A549 (cell line): ENCODE data around the gene MMD. TPM values are rescaled to one million over a fixed set of nuclear protein-coding genes. Genes with fewer than 3 reads are reported as not detected.

ENCODE experiments used
- ATAC-seq, 2 experiments: fragments of 200-7000 bp in 1 of 2; fragments of >200 bp in 1 of 2; cut with Nextera tagmentation in 1 of 2; cut with Tn5 transposase in 1 of 2; 3 replicates each; pipeline versions ENCODE4 v1.8.0 to v1.9.1; 2018 to 2020; ENCODE audit warnings: mild to moderate bottlenecking in 1 of 2, moderate library complexity in 1 of 2
- CTCF ChIA-PET: fragments of 300-600 bp; sonication (Branson Sonifier 250); formaldehyde crosslinking; extraction: SDS; loops from one replicate; lab custom pipeline; 2021; ENCODE audit warnings: antibody characterized with exemption, inconsistent platforms; lab: Yijun Ruan, JAX
- POLR2A ChIA-PET: fragments of 350-600 bp; formaldehyde crosslinking; extraction: SDS; loops from one replicate; lab custom pipeline; 2021; ENCODE audit warnings: antibody characterized with exemption, inconsistent platforms; lab: Yijun Ruan, JAX
- DNase-seq, 2 experiments: peaks; one replicate each; pipeline versions ENCODE4 v3.0.0 to v3.0.0-alpha.2; 2011 to 2016; ENCODE audit warnings: low read depth in 1 of 2, low spot score in 1 of 2
- FAIRE-seq: peaks from 2 replicates; lab custom pipeline; 2011; peaks lifted over from hg19 to GRCh38; lab: Jason Lieb, UNC
- H3K27ac ChIP-seq, 2 experiments: fragments of >200 bp; sonication (Bioruptor Twin); formaldehyde crosslinking; 3 replicates each; pipeline ENCODE4 v1.5.1; 2016 to 2017
- H3K4me1 ChIP-seq: fragments of >200 bp; sonication (Bioruptor Twin); formaldehyde crosslinking; 3 replicates; pipeline ENCODE4 v1.6.1; 2016
- H3K4me2 ChIP-seq: fragments of >200 bp; sonication (Bioruptor Twin); formaldehyde crosslinking; 3 replicates; pipeline ENCODE4 v1.6.1; 2016
- H3K4me3 ChIP-seq: fragments of >200 bp; sonication (Bioruptor Twin); formaldehyde crosslinking; 3 replicates; pipeline ENCODE4 v1.5.1; 2016
- H3K9me3 ChIP-seq: fragments of >200 bp; sonication (Bioruptor Twin); formaldehyde crosslinking; 3 replicates; pipeline ENCODE4 v1.6.1; 2016
- ATOH8 ChIP-seq: fragments of 250-450 bp; sonication (Bioruptor Pico); IDR thresholded peaks from 2 replicates; pipeline ENCODE4 v1.5.0; 2020; ENCODE audit warnings: low read depth, mild to moderate bottlenecking, moderate library complexity
- CBX8 ChIP-seq: fragments of 200-600 bp; sonication (generic); IDR thresholded peaks from 2 replicates; pipeline ENCODE4 v1.6.1; 2016
- CEBPB ChIP-seq, 2 experiments: fragments of >200 bp in 1 of 2; sonication (Bioruptor Twin) in 1 of 2; formaldehyde crosslinking in 1 of 2; IDR thresholded peaks; 2 replicates each; pipeline ENCODE4 v1.6.1; 2012 to 2016
- CTCF ChIP-seq: fragments of >200 bp; sonication (Bioruptor Twin); formaldehyde crosslinking; IDR thresholded peaks from 3 replicates; pipeline ENCODE4 v1.5.1; 2016
- E2F6 ChIP-seq: IDR thresholded peaks from 2 replicates; pipeline ENCODE4 v1.6.1; 2012; ENCODE audit warnings: low read depth, borderline replicate concordance
- EHMT2 ChIP-seq: fragments of 200-600 bp; sonication (generic); IDR thresholded peaks from 2 replicates; pipeline ENCODE4 v1.6.1; 2016; ENCODE audit warnings: antibody characterized with exemption, low read depth, mild to moderate bottlenecking, moderate library complexity
- ELK1 ChIP-seq: fragments of 150-350 bp; IDR thresholded peaks from 2 replicates; pipeline ENCODE4 v1.6.1; 2014; ENCODE audit warnings: low read depth, mild to moderate bottlenecking, low read length
- EP300 ChIP-seq, 2 experiments: fragments of >200 bp; sonication (Bioruptor Twin); formaldehyde crosslinking; IDR thresholded peaks; 2 replicates in 1 of 2; 3 replicates in 1 of 2; pipeline ENCODE4 v1.6.1; 2016 to 2017
- GATA3 ChIP-seq: IDR thresholded peaks from 2 replicates; pipeline ENCODE4 v1.6.1; 2012; ENCODE audit warnings: borderline replicate concordance
- HEYL ChIP-seq: fragments of 250-450 bp; sonication (Bioruptor Pico); IDR thresholded peaks from 2 replicates; pipeline ENCODE4 v1.8.0; 2021; ENCODE audit warnings: mild to moderate bottlenecking, moderate library complexity
- HOXA7 ChIP-seq: fragments of 250-450 bp; sonication (Bioruptor Pico); IDR thresholded peaks from 2 replicates; pipeline ENCODE4 v1.5.0; 2020; ENCODE audit warnings: mild to moderate bottlenecking, moderate library complexity
- HOXB13 ChIP-seq: fragments of 250-450 bp; sonication (Bioruptor Pico); IDR thresholded peaks from 2 replicates; pipeline ENCODE4 v1.5.0; 2020; ENCODE audit warnings: low read depth, mild to moderate bottlenecking, moderate library complexity
- HOXB5 ChIP-seq: fragments of 250-450 bp; sonication (Bioruptor Pico); IDR thresholded peaks from 2 replicates; pipeline ENCODE4 v1.5.0; 2020; ENCODE audit warnings: mild to moderate bottlenecking, moderate library complexity
- JUNB ChIP-seq: fragments of >200 bp; sonication (Bioruptor Twin); formaldehyde crosslinking; IDR thresholded peaks from 2 replicates; pipeline ENCODE4 v1.6.1; 2016
- MAFK ChIP-seq: fragments of 450-650 bp; IDR thresholded peaks from 2 replicates; pipeline ENCODE4 v1.6.1; 2014; ENCODE audit not compliant: partially characterized antibody
- NFE2L2 ChIP-seq: fragments of 150-350 bp; conservative IDR thresholded peaks from 2 replicates; pipeline ENCODE4 v1.6.1; 2014; ENCODE audit warnings: low read length
- NPAS2 ChIP-seq: fragments of 250-450 bp; sonication (Bioruptor Pico); IDR thresholded peaks from 2 replicates; pipeline ENCODE4 v1.8.0; 2022; ENCODE audit warnings: mild to moderate bottlenecking, moderate library complexity, borderline replicate concordance
- PBX3 ChIP-seq: IDR thresholded peaks from 2 replicates; pipeline ENCODE4 v1.6.1; 2012
- POLR2A ChIP-seq: IDR thresholded peaks from 2 replicates; pipeline ENCODE4 v1.6.1; 2012; ENCODE audit warnings: mild to moderate bottlenecking, low read length
- RAD21 ChIP-seq, 2 experiments: fragments of >200 bp in 1 of 2; sonication (Bioruptor Twin) in 1 of 2; formaldehyde crosslinking in 1 of 2; IDR thresholded peaks in 1 of 2; conservative IDR thresholded peaks in 1 of 2; 2 replicates in 1 of 2; 3 replicates in 1 of 2; pipeline ENCODE4 v1.6.1; 2012 to 2018; ENCODE audit warnings: inconsistent platforms in 1 of 2
- RCOR1 ChIP-seq: fragments of 150-350 bp; IDR thresholded peaks from 2 replicates; pipeline ENCODE4 v1.6.1; 2014; ENCODE audit warnings: antibody characterized with exemption, low read length, low read depth
- REST ChIP-seq: fragments of 200-600 bp; sonication (generic); IDR thresholded peaks from 2 replicates; pipeline ENCODE4 v1.6.1; 2016; ENCODE audit warnings: antibody characterized with exemption, mild to moderate bottlenecking, moderate library complexity
- RFX5 ChIP-seq: fragments of 450-650 bp; IDR thresholded peaks from 2 replicates; pipeline ENCODE4 v1.7.1; 2014; ENCODE audit warnings: antibody characterized with exemption, mild to moderate bottlenecking, moderate library complexity
- SMC3 ChIP-seq: fragments of >200 bp; sonication (Bioruptor Twin); formaldehyde crosslinking; IDR thresholded peaks from 3 replicates; pipeline ENCODE4 v1.6.1; 2018; ENCODE audit warnings: inconsistent platforms
- TFCP2L1 ChIP-seq: fragments of 250-450 bp; sonication (Bioruptor Pico); IDR thresholded peaks from 2 replicates; pipeline ENCODE4 v1.5.0; 2021; ENCODE audit warnings: mild to moderate bottlenecking
- USF2 ChIP-seq: fragments of 450-650 bp; IDR thresholded peaks from 2 replicates; pipeline ENCODE4 v1.6.1; 2014; ENCODE audit warnings: antibody characterized with exemption
- ZSCAN20 ChIP-seq: fragments of 250-450 bp; sonication (Bioruptor Pico); IDR thresholded peaks from 2 replicates; pipeline ENCODE4 v1.8.0; 2022; ENCODE audit warnings: mild to moderate bottlenecking, moderate library complexity
- WGBS: methylation state at CpG from one replicate; pipeline ENCODE4 v1.1.6; 2017; ENCODE audit errors: missing lambda C conversion rate; 5-methylcytosine and 5-hydroxymethylcytosine counted together
- polyA plus RNA-seq, 4 experiments: library from polyadenylated mRNA; depleted of rRNA in 3 of 4; stranded (reverse); fragments of >200 nt; fragmentation: RNase III in 1 of 4; extraction: RNeasy Plus Mini Kit Qiagen cat#74134 plus additional on column Dnase treatment in 1 of 4; gene quantifications; 2 replicates in 3 of 4; 3 replicates in 1 of 4; pipeline ENCODE4 v1.2.3, GENCODE V29; 2011 to 2017

The MMD gene
- polyA plus RNA-seq, 2 of the 4 experiments (the other 2 are of a cell fraction), result 22.5 to 54.7 TPM

GRCh38 chr17:55450232-55450825 is 28.7 kb upstream of the MMD start:
- DNase-seq, result no peak
- Histone ChIP-seq H3K9me3 (no peaks in the 10 kb centered on the region), H3K4me2 (peak overlapping the region; percentile 73), H3K4me3 (no peak overlapping the region), H3K27ac (peak overlapping the region; percentile 83 to 88), H3K4me1 (peaks cover 83% of the 10 kb centered on the region)
- TF ChIP-seq MAFK (no peak), EP300 (IDR thresholded peaks at IDR 0.05) (no peak), HOXB13 (no peak), E2F6 (no peak), NFE2L2 (no peak), RCOR1 (no peak), CTCF (no peak), ZSCAN20 (CRISPR knock-in tag) (no peak), ATOH8 (CRISPR knock-in tag) (no peak), REST (no peak), SMC3 (no peak), PBX3 (no peak), HOXA7 (no peak)
- WGBS, result 81% methylated on average over 7 of the region's 7 CpGs
- CTCF ChIA-PET, result interaction anchor here (1.4 kb wide), 1 partner anchor 14 kb away, joined by 4 read pairs; no protein-coding TSS in a partner anchor
- POLR2A ChIA-PET, result interaction anchor here (0.6 kb wide), 1 partner anchor 14 kb away, joined by 3 read pairs; no protein-coding TSS in a partner anchor
- FAIRE-seq, result peak; percentile 43
- ATAC-seq, result no peak

GRCh38 chr17:55448681-55449080 is 27.0 kb upstream of the MMD start:
- 55% methylated on average over 4 of the region's 4 CpGs for WGBS
- H3K4me1 ChIP-seq, result peaks cover 89% of the 10 kb centered on the region
- H3K4me2 ChIP-seq, result peak overlapping the region; percentile 25; the same call in 2 of the 3 replicates
- H3K4me3 ChIP-seq, result no peak overlapping the region
- H3K27ac ChIP-seq, result peak overlapping the region; percentile 83 to 88
- H3K9me3 ChIP-seq, result no peaks in the 10 kb centered on the region
- POLR2A ChIA-PET, result no interaction called here
- no peak for ATAC-seq
- FAIRE-seq, result no peak
- CTCF ChIA-PET, result interaction anchor here (0.8 to 1.2 kb wide), 3 partner anchors 15 to 66 kb away, joined by 3 to 8 read pairs (median 4); no protein-coding TSS in a partner anchor
- TF ChIP-seq RFX5 (no peak), SMC3 (no peak), CEBPB (IDR thresholded peaks at IDR 0.05) (peak in 1 of 2 experiments; percentile 63; a peak in 1 of 4 replicates), HOXB13 (no peak), HOXB5 (no peak), EHMT2 (no peak), POLR2A (no peak), NPAS2 (no peak), RAD21 (conservative IDR thresholded peaks at IDR 0.05 in 1 of 2, IDR thresholded peaks at IDR 0.05 in 1 of 2) (no peak), ELK1 (no peak), TFCP2L1 (CRISPR knock-in tag) (no peak), USF2 (no peak), GATA3 (peak; percentile 83), CBX8 (no peak), HEYL (no peak), JUNB (no peak)
- no peak for DNase-seq
